H1 (cell line): ENCODE data around the gene MACROD2. TPM values are rescaled to one million over a fixed set of nuclear protein-coding genes. Genes with fewer than 3 reads are reported as not detected.

Experiments
- ASH2L ChIP-seq: fragments of 200-600, 300-600 bp; sonication (generic); IDR thresholded peaks from one replicate; pipeline ENCODE4 v1.7.1; 2017; ENCODE audit warnings: low read length
- HDAC2 ChIP-seq, 2 experiments: fragments of 300-600 bp in 1 of 2; sonication (generic) in 1 of 2; IDR thresholded peaks; 2 replicates each; pipeline ENCODE4 v1.6.1; 2011 to 2012; ENCODE audit warnings: low read depth in 2 of 2, low read length in 2 of 2, mild to moderate bottlenecking in 2 of 2, moderate library complexity in 2 of 2, borderline replicate concordance in 1 of 2, inconsistent platforms in 1 of 2
- JUND ChIP-seq: IDR thresholded peaks from 2 replicates; pipeline ENCODE4 v1.6.1; 2011; ENCODE audit warnings: mild to moderate bottlenecking, improper control_type of control experiment, low read length
- PHF8 ChIP-seq: fragments of 200-600 bp; sonication (generic); conservative IDR thresholded peaks from 2 replicates; pipeline ENCODE4 v1.7.1; 2012; ENCODE audit warnings: low read depth, mild to moderate bottlenecking, inconsistent platforms, low read length, moderate library complexity
- SIN3A ChIP-seq, 2 experiments: IDR thresholded peaks in 1 of 2; conservative IDR thresholded peaks in 1 of 2; 2 replicates each; pipeline ENCODE4 v1.6.1; 2011 to 2012; ENCODE audit warnings: low read length in 2 of 2, improper control_type of control experiment in 1 of 2, low read depth in 1 of 2, mild to moderate bottlenecking in 1 of 2
- polyA plus RNA-seq, 7 experiments: library from polyadenylated mRNA; depleted of rRNA in 3 of 7; stranded (reverse) in 5 of 7; unstranded in 2 of 7; fragments of >200 nt in 5 of 7; fragments of 200-250 nt in 2 of 7; gene quantifications; 1 replicate in 5 of 7; 2 replicates in 1 of 7; 4 replicates in 1 of 7; pipeline versions ENCODE4 v1.2.1 to v1.2.3, GENCODE V29; 2011 to 2013; ENCODE audit warnings: missing spikeins in 2 of 7, mixed read lengths in 2 of 7
- total RNA-seq: library from RNA; stranded (reverse); fragmentation: NEBNext Ultra II Directional; extraction: Animal tissue kit (Norgen Biotek cat#: 25700); gene quantifications from 2 replicates; pipeline ENCODE4 v1.2.1, GENCODE V29; 2021

MACROD2 gene
- total and polyA plus RNA-seq, 2 of the 8 experiments (the other 6 are each of a cell fraction or from before 2014, with no cell fraction given), result 0.70 to 3.9 TPM

- TF ChIP-seq HDAC2 (IDR thresholded peaks at IDR 0.05; ENCODE audit: borderline replicate concordance in 1 of 2, low read depth in 2 of 2, low read length in 2 of 2) (no peak), JUND (no peak), SIN3A (conservative IDR thresholded peaks at IDR 0.05 in 1 of 2, IDR thresholded peaks at IDR 0.05 in 1 of 2; ENCODE audit: low read depth in 1 of 2, low read length in 2 of 2) (no peak), ASH2L (no peak), PHF8 (no peak)
These were observed 1842.2 kb downstream of the MACROD2 start (continued) for GRCh38 chr20:15837563-15837962.
